ENCODE measurements around the gene ARL6IP1.
"Not testable (repeated sequence)": the region's sequence is repeated elsewhere in the genome, so short reads cannot be mapped to it uniquely, and the experiment has no call there.

ARL6IP1 gene

GRCh38 chr16:18757960-18758660 lies 43.2 kb downstream of the ARL6IP1 start:
- not testable (repeated sequence) for DNase-seq

DNA sequence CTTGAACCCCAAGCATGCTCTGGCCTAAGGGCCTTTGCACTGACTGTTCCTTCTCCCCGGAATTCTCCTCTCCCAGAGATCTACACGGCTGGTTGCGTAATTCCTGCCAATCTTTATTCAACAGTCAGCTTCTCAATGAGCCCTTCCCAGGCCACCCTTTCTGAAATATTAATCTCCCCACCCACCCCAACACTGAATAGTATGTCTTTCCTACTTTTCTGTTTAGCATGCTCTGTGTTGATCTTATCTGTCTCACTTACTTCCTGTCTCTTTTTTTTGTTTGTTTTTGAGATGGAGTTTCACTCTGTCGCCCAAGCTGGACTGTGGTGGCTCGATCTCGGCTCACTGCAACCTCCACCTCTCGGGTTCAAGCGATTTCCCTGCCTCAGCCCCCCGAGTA lies 44.7 kb downstream of the ARL6IP1 start:
- not testable (repeated sequence) for DNase-seq

DNA sequence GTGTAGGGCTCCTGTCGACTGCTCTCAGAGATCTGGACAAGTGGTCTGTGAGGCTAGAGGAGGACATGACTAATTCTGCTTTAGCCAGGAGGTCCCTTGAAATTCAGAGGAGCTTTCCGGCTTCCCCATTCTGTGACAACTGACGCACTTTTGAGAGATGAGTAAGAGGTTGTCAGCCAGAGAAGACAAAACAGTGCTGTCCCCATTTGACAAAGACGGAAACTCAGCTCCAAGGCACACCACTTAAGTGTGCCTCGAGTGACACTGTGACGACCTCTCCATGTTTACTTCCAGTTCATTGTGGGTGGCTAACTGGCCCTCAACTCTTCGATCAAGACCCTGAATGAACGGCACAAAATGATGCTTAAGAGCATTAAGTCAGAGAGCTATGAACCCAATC lies 58.5 kb downstream of the ARL6IP1 start:
- DNase-seq, result not testable (repeated sequence)
